ENCODE measurements around the gene EZH2. TPM values are rescaled to one million over a fixed set of nuclear protein-coding genes. Genes with fewer than 3 reads are reported as not detected.
A peak's percentile ranks its signal among the peaks of the same experiment; 100 is the strongest.

The EZH2 gene
- polyA plus RNA-seq, 6 donors from 2014 or later, result 1.6 to 4.2 (median 3.0) TPM

DNA sequence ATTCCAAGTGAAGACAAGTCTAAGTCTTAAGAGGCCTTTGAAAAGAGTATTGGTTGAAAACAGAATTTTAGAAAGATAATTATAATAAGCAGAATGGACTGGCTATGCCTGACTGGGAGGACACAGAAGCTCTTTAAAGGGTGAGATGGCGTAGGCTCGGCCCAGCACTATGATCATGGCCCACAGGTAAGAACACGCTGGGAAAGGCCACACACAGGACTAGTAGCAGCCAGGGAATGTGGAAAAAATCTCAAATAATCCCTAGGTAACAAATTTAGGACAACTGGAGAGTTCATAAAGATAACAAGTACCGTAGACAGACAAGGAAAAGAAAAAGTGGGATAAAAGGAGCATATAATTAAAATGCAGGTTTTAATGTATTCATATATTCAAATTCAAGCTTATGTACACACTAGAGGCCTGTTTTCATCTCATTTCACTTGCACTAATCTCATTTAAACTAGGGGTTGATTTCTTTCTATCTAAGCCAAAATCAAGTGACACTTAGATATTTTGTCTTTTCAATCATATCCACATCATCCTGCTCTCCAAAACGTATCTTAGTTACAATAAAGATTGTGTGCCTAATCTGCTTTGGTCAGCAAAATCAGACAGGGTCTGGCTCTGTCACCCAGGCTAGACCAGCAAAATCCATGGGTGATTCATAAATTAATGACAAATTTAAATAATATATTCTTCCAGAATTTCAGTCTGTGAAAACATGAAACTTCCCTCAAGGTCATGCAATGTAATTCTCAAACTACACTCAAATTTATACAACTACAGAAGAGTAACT, 53.0 kb downstream of the EZH2 start:
- peaks cover 0 to 4% of the 10 kb centered on the region in 2 donors for H3K36me3 Mint-ChIP-seq
- H3K4me1 Mint-ChIP-seq, result peaks cover 0 to 3% (median 0%) of the 10 kb centered on the region in 3 donors
- H3K4me3 Mint-ChIP-seq, result peak overlapping the region in 1 of 8 donors; percentile 27
- DNase-seq (no peak), ATAC-seq (ENCODE audit: low read depth in 2 of 2) (no peak)
- H3K27ac Mint-ChIP-seq, result peak overlapping the region in 1 of 6 donors; percentile 26
- no peaks in the 10 kb centered on the region for H3K27me3 Mint-ChIP-seq
- H3K9me3 Mint-ChIP-seq, result no peaks in the 10 kb centered on the region

DNA sequence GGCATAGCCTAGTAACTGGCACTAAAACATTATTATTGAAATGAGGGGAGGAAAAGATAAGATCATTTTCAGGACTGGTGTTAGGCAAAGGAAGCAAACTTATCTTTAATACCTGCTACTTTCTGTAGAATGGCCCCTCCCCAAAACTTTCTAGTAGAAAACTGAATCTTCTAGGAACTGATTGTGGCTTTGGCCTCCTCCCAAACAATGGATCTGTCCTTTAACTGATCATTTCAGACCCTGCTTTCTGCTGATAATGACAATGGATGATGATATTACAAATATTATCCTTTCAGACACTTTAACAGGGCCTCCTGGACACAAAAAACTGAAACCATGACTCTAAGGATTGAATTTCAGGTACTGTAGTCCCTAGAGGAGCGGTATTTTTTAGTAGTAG, 55.1 kb downstream of the EZH2 start:
- Mint-ChIP-seq H3K9me3 (no peaks in the 10 kb centered on the region), H3K27me3 (no peaks in the 10 kb centered on the region), H3K36me3 (peaks cover 0 to 4% of the 10 kb centered on the region in 2 donors), H3K4me3 (no peak overlapping the region), H3K4me1 (peaks cover 0 to 3% (median 0%) of the 10 kb centered on the region in 3 donors), H3K27ac (no peak overlapping the region)
- ATAC-seq (ENCODE audit: low read depth in 2 of 2) (no peak), DNase-seq (no peak)

DNA sequence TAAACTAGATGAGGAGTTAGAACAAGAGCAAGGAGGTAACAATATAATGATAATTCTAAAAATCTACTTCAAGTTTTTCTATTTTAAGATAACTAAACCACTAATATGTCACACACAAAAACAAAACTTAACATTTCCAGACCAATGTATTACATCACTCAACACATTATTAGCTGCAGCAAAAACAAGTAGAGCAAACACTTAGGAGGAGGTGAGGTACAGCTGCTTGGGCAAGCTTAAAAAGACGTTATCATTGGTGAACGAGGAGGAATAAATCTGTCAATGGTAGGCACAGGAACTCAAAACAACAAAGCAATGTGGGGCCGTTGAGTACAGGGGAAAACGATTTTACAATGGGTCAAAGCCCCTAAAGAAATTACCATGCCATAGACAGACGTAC, 58.8 kb downstream of the EZH2 start:
- ATAC-seq (ENCODE audit: low read depth in 2 of 2) (no peak), DNase-seq (no peak)
- H3K27me3 Mint-ChIP-seq, result no peaks in the 10 kb centered on the region
- H3K9me3 Mint-ChIP-seq, result no peaks in the 10 kb centered on the region
- no peaks in the 10 kb centered on the region for H3K4me1 Mint-ChIP-seq
- no peak overlapping the region for H3K4me3 Mint-ChIP-seq
- H3K36me3 Mint-ChIP-seq, result no peaks in the 10 kb centered on the region
- peak overlapping the region in 1 of 6 donors; percentile 8 for H3K27ac Mint-ChIP-seq

DNA sequence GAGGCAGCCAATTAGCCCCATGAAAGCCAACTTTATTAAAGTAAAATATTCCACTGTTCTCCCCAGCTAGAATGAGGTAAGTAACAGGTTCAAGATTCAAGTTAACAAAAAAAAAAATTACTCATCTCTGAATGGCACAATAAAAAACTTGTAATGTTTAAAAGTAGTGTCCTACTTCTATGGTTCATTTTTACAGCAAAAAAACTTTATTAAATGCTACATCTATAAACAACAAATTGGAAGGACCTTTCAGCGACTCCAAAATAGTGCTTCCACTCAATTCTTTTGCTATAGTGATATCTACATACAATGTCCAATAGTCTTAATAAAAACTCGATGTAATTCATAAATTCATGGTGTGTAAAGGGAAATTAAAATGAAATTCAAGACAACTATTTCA, 59.2 kb downstream of the EZH2 start:
- Mint-ChIP-seq H3K27me3 (no peaks in the 10 kb centered on the region), H3K36me3 (no peaks in the 10 kb centered on the region), H3K4me1 (no peaks in the 10 kb centered on the region), H3K9me3 (no peaks in the 10 kb centered on the region), H3K4me3 (no peak overlapping the region), H3K27ac (peak overlapping the region in 1 of 6 donors; percentile 8)
- DNase-seq, result no peak
- ATAC-seq (ENCODE audit: low read depth in 2 of 2), result no peak

DNA sequence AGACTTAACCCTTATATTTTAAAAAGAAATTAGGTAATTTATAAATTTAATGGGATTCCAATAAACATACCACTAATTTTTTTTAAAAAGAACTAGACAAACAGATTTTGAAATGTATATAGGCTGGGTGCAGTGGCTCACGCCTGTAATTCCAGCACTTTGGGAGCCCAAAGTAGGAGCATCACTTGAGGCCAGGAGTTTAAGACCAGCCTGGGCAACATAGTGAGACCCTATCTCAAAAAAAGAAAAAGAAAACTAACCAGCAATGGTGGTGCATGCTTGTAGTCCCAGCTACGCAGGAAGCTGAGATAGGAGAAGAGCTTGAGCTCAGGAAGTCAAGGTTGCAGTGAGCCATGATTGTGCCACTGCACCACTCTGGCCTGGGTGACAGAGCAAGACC, 62.7 kb downstream of the EZH2 start:
- Mint-ChIP-seq H3K9me3 (no peaks in the 10 kb centered on the region), H3K27ac (no peak overlapping the region), H3K4me3 (no peak overlapping the region), H3K36me3 (no peaks in the 10 kb centered on the region), H3K27me3 (no peaks in the 10 kb centered on the region), H3K4me1 (no peaks in the 10 kb centered on the region)
- ATAC-seq (ENCODE audit: low read depth in 2 of 2) (no peak), DNase-seq (no peak)

DNA sequence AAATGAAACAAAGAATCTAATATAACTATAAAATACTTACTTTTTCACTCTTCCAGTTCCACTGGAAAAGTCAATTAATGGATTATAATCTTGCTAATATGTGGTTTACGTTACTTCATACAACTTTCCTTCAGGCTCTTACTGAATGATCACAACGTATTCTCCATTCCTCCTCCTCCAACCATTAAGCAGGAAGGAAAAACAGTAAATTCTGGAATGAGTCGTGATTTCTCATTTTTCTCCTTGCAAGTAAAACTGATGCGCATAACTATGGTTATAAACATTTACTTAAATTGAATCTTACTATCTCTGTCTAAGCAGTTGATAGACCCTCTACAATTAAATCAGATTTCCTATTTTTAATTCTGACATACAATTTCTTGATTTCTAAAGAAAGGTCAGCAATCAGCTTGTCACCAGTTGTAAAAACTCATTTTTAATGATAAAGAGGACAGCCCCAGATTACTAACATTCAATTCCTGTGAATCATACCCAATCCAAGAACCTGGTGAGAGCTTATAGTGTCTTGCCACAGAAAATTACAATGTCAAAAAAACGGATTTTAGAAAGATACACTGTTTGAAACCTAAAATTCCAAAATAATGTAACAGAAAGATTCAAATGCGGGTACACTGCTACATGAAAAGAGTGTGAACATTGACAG, 64.3 kb downstream of the EZH2 start:
- ATAC-seq (ENCODE audit: low read depth in 2 of 2) (no peak), DNase-seq (no peak)
- Mint-ChIP-seq H3K27ac (no peak overlapping the region), H3K27me3 (no peaks in the 10 kb centered on the region), H3K4me1 (peaks cover 7 to 13% (median 9%) of the 10 kb centered on the region in 3 donors), H3K9me3 (no peaks in the 10 kb centered on the region), H3K36me3 (no peaks in the 10 kb centered on the region), H3K4me3 (no peak overlapping the region)

DNA sequence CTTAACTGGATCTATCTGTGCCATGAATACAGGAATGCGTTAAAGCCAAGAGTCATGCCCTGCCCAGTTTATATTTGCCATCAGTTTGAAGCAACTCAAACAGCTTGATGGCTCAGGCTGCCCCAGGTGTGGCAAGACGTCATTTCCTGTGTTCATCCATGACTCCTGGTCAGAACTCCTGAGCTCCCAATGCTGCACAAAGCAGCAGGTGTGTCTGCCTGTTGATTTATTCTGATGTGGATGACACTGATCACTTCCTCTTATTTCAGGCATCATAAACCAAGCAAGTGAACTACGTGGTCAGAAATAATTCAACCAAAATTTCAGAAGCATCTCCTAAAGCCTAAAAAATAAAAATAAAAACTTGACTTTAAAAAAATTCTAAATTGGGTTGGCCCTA, 68.5 kb downstream of the EZH2 start:
- ATAC-seq (ENCODE audit: low read depth in 2 of 2) (peak; percentile 51 to 55), DNase-seq (no peak)
- Mint-ChIP-seq H3K36me3 (no peaks in the 10 kb centered on the region), H3K27me3 (no peaks in the 10 kb centered on the region), H3K4me3 (no peak overlapping the region), H3K27ac (peak overlapping the region in 2 of 6 donors; percentile 20 to 66), H3K9me3 (no peaks in the 10 kb centered on the region), H3K4me1 (peaks cover 23 to 35% (median 30%) of the 10 kb centered on the region in 3 donors)

DNA sequence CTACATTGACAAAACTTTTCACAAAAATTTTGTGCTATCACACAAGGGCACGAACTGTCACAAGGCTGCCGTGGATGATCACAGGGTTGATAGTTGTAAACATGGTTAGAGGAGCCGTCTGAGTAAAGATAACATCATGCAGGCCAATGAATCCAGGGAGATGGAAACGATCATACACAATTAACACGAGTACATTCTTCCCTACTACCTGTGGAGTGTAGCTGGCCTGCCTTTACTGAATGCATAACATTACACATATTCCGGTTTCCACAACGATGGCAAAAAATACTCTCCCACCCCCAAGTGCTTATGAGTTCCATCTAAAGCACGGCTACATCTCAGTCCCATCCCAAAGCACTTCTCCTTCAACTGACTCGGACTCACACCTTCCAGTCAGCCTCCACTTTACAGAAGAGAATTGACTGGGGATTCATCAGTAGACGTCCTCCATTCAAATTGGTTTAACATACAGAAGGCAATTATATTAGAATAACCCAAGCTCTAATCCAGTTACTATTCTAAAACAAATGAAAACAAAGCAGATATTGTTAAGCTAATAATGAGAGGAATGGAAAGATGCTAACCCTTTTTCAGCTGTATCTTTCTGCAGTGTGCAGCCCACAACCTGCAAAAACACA, 69.0 kb downstream of the EZH2 start:
- Mint-ChIP-seq H3K9me3 (no peaks in the 10 kb centered on the region), H3K4me1 (peaks cover 23 to 35% (median 30%) of the 10 kb centered on the region in 3 donors), H3K4me3 (no peak overlapping the region), H3K27ac (no peak overlapping the region), H3K27me3 (no peaks in the 10 kb centered on the region), H3K36me3 (no peaks in the 10 kb centered on the region)
- ATAC-seq (ENCODE audit: low read depth in 2 of 2), result no peak
- DNase-seq, result no peak

DNA sequence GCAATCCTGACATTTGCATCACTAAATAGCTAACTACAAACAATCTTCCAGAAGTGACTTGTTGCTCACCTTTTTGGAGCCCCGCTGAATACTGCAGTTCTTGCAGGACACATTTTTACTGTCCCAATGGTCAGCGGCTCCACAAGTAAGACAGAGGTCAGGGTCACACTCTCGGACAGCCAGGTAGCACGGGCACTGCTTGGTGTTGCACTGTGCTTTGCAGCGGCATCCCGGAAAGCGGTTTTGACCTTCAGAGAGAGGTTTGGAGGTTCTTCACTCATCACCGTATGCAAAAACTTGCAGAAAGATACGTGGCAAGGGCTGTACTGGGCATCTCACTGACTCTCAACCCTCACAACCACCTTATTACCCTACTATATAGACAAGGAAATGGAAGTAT, 70.2 kb downstream of the EZH2 start:
- Mint-ChIP-seq H3K9me3 (no peaks in the 10 kb centered on the region), H3K27ac (peak overlapping the region in 1 of 6 donors; percentile 72), H3K4me3 (peak overlapping the region in 1 of 8 donors; percentile 21), H3K36me3 (no peaks in the 10 kb centered on the region), H3K27me3 (no peaks in the 10 kb centered on the region), H3K4me1 (peaks cover 27 to 35% (median 30%) of the 10 kb centered on the region in 3 donors)
- ATAC-seq (ENCODE audit: low read depth in 2 of 2) (no peak), DNase-seq (no peak)

DNA sequence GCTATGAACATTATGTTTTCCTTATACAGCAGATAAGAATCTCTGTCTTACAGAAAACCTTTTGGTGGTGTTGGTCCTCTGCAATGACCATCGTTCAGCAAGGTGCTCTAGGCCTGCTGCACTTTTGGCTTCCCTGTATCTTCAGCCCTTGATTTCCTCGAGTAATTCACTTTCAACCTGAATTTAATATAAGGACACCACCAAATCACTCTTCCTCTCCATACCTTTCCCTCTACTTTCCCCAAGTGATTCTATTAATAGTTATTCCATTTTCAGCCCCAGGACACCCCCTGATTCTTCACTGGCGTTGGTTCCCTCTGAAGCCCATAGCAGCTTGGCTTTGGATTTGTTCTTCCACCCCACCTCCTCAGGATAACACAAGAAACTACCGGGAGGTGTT, 72.2 kb downstream of the EZH2 start:
- H3K9me3 Mint-ChIP-seq, result no peaks in the 10 kb centered on the region
- no peak for ATAC-seq (ENCODE audit: low read depth in 2 of 2)
- DNase-seq, result no peak
- peaks cover 27 to 35% (median 30%) of the 10 kb centered on the region in 3 donors for H3K4me1 Mint-ChIP-seq
- H3K27ac Mint-ChIP-seq, result peak overlapping the region in 3 of 6 donors; percentile 34 to 43 (median 36)
- peak overlapping the region in 1 of 8 donors; percentile 17 for H3K4me3 Mint-ChIP-seq
- no peaks in the 10 kb centered on the region for H3K27me3 Mint-ChIP-seq
- H3K36me3 Mint-ChIP-seq, result no peaks in the 10 kb centered on the region

DNA sequence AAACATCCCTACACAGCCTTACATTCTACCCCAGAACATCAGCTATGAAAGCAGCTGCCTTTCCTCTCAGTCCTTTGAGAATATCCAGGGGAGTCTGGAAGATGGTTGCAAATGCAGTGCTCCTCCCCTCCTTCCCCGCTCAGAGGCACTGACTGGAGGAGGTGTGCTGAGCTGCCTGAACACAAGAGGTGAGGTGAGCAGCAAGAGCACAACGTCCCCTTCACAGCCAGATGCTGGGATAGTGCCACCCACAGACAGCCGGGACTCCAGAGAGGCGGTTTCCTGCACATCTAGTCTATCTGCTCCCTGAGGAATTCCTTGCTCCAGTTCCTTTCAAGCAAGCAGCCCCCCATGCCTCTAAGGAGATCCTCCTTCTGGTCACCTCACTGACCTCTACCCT, 74.2 kb downstream of the EZH2 start:
- Mint-ChIP-seq H3K4me1 (peaks cover 20 to 23% (median 21%) of the 10 kb centered on the region in 3 donors), H3K27ac (peak overlapping the region in 1 of 6 donors; percentile 1), H3K27me3 (no peaks in the 10 kb centered on the region), H3K4me3 (no peak overlapping the region), H3K36me3 (no peaks in the 10 kb centered on the region), H3K9me3 (no peaks in the 10 kb centered on the region)
- ATAC-seq (ENCODE audit: low read depth in 2 of 2) (no peak), DNase-seq (no peak)

DNA sequence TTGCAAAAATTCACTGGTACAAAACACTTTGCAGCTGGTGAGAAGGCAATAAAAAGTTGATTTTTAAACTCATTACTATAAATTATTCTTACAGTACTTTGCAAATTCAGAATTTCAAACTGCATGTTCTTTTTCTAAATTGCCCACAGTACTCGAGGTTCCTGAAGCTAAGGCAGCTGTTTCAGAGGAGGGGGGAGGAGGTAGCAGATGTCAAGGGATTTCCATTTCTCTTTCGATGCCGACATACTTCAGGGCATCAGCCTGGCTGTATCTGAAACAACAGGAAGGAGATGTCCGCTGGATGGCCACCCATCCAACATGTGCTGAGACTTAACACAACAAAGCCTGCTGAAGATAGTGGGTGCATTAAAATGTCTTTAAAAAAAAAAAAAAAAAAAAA, 76.7 kb downstream of the EZH2 start:
- H3K27me3 Mint-ChIP-seq, result no peaks in the 10 kb centered on the region
- H3K27ac Mint-ChIP-seq, result no peak overlapping the region
- H3K9me3 Mint-ChIP-seq, result no peaks in the 10 kb centered on the region
- H3K36me3 Mint-ChIP-seq, result no peaks in the 10 kb centered on the region
- H3K4me1 Mint-ChIP-seq, result peaks cover 2 to 11% (median 7%) of the 10 kb centered on the region in 3 donors
- H3K4me3 Mint-ChIP-seq, result no peak overlapping the region
- DNase-seq (no peak), ATAC-seq (ENCODE audit: low read depth in 2 of 2) (no peak)

DNA sequence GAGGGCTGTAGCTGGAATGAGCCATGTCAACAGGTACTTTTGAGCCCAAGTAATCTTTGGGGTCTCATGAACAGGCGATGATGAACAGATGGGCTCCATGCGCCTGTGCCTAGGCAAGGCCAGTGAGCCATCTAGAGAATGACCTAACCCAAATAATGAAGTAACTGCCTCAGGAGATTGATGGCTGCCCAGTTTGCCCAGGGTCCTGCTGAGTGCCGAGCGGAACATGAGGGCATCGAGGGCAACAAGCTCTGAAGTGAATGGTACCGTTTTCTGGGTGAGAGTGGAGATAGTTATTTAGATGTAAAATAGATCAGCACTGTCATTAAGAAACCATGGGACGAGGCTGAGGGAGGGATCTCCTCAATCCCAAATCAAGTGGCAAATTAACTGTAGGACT, 77.9 kb downstream of the EZH2 start:
- Mint-ChIP-seq H3K27me3 (no peaks in the 10 kb centered on the region), H3K36me3 (no peaks in the 10 kb centered on the region), H3K9me3 (no peaks in the 10 kb centered on the region), H3K4me3 (no peak overlapping the region), H3K27ac (peak overlapping the region in 1 of 6 donors; percentile 62), H3K4me1 (peaks cover 0 to 4% (median 0%) of the 10 kb centered on the region in 3 donors)
- no peak for ATAC-seq (ENCODE audit: low read depth in 2 of 2)
- DNase-seq, result no peak
